SK-N-MC (cell line): Measurements from ENCODE around the gene HCFC1.

Source experiments
- EZH2 ChIP-seq: fragments of 200-600 bp; sonication (generic); IDR thresholded peaks from one replicate; pipeline ENCODE4 v1.6.1; 2017; ENCODE audit warnings: antibody characterized with exemption
- FOXP2 ChIP-seq: optimal IDR thresholded peaks from 2 replicates; pipeline ENCODE3; 2011; ENCODE audit warnings: mild to moderate bottlenecking, moderate library complexity; ENCODE audit not compliant: insufficient read depth; ENCODE audit errors: extremely low read length, control extremely low read depth
- POLR2AphosphoS5 ChIP-seq: IDR thresholded peaks from 2 replicates; pipeline ENCODE4 v1.6.1; 2012; ENCODE audit warnings: mild to moderate bottlenecking, low read depth, low read length, borderline replicate concordance

- TF ChIP-seq EZH2 = no peak
- TF ChIP-seq POLR2AphosphoS5 = no peak
- no peak for TF ChIP-seq FOXP2
These were observed 18.5 kb upstream of the HCFC1 start for GRCh38 chrX:153989973-153990655.
